ENCODE results near the gene ACOT12.

- TF ChIP-seq GABPA (IDR thresholded peaks at IDR 0.05; ENCODE audit: low read depth, low read length): no peak
- no peak for TF ChIP-seq GABPA (CRISPR knock-in tag; IDR thresholded peaks at IDR 0.05; ENCODE audit: low read depth)
- TF ChIP-seq CTCF (CRISPR knock-in tag; IDR thresholded peaks at IDR 0.05): no peak
These were observed 1.3 kb upstream of the ACOT12 start for GRCh38 chr5:81395262-81395661.
